Measurements from ENCODE around the gene NMT2. TPM values are rescaled to one million over a fixed set of nuclear protein-coding genes. Genes with fewer than 3 reads are reported as not detected.
A peak's percentile ranks its signal among the peaks of the same experiment; 100 is the strongest.

The NMT2 gene
- total RNA-seq, 6 experiments from 2014 or later: 29.4 to 67.3 (median 62.6) TPM

DNA sequence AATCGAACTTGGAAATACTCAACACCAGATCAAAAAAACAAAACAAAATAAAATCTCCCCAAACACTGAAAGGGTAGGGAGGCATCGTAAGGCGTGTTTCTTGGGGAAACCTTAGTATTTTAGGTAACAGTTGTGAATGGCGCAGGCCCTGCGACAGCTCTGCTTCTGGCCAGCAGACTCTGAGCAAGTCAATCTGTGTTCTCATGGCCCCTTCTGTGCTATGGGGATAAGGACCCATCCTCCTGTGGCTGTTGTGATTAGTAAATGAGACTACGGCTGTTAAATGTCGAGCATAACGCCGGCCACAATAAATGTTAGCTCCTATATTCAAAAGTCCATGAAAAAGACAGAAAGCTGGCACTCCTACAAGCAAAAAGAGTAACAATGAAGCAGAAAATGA, 44.3 kb downstream of the NMT2 start:
- no peaks in the 10 kb centered on the region for H3K9me3 Mint-ChIP-seq
- peak overlapping the region; percentile 76 for H3K27ac Mint-ChIP-seq
- H3K36me3 Mint-ChIP-seq (ENCODE audit: low read depth): peaks cover 40% of the 10 kb centered on the region
- no peak for DNase-seq
- H3K27me3 Mint-ChIP-seq (ENCODE audit: insufficient read depth): no peaks in the 10 kb centered on the region; the same call in 1 of the 2 replicates
- H3K4me3 Mint-ChIP-seq: no peak overlapping the region
- H3K4me1 Mint-ChIP-seq (ENCODE audit: low read depth): peaks cover 49% of the 10 kb centered on the region
- TF ChIP-seq, protein P1, sequence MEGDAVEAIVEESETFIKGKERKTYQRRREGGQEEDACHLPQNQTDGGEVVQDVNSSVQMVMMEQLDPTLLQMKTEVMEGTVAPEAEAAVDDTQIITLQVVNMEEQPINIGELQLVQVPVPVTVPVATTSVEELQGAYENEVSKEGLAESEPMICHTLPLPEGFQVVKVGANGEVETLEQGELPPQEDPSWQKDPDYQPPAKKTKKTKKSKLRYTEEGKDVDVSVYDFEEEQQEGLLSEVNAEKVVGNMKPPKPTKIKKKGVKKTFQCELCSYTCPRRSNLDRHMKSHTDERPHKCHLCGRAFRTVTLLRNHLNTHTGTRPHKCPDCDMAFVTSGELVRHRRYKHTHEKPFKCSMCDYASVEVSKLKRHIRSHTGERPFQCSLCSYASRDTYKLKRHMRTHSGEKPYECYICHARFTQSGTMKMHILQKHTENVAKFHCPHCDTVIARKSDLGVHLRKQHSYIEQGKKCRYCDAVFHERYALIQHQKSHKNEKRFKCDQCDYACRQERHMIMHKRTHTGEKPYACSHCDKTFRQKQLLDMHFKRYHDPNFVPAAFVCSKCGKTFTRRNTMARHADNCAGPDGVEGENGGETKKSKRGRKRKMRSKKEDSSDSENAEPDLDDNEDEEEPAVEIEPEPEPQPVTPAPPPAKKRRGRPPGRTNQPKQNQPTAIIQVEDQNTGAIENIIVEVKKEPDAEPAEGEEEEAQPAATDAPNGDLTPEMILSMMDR (IDR thresholded peaks at IDR 0.05): no peak

DNA sequence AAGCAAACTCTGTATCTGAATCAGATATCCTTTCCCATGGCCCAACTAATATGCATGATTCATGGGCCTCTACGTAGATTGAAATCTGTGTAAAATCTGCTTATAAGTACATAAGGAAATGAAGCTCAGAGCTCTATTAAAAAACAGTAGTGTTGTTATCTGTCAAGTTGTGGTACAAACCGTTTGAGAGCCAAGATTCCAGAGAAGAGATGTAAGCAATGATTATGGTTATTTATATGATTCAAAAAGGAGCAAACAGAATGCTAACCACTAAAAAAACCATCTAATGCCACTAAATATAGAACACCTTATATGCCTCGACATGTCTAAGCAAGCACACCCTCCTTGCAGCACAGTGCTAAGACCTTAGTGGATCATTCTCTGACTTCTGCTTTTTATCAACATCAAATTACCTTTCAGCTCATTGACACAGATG, 44.7 kb downstream of the NMT2 start:
- H3K4me1 Mint-ChIP-seq (ENCODE audit: low read depth): peaks cover 49% of the 10 kb centered on the region
- peak; percentile 89 for DNase-seq
- TF ChIP-seq, protein P1 (IDR thresholded peaks at IDR 0.05): no peak
- H3K9me3 Mint-ChIP-seq: no peaks in the 10 kb centered on the region
- H3K36me3 Mint-ChIP-seq (ENCODE audit: low read depth): peaks cover 44% of the 10 kb centered on the region
- 0 out of 2 replicates have a peak overlapping the region, but pooled peaks have one; percentile 25 for H3K4me3 Mint-ChIP-seq
- no peaks in the 10 kb centered on the region; the same call in 1 of the 2 replicates for H3K27me3 Mint-ChIP-seq (ENCODE audit: insufficient read depth)
- H3K27ac Mint-ChIP-seq: peak overlapping the region; percentile 76

DNA sequence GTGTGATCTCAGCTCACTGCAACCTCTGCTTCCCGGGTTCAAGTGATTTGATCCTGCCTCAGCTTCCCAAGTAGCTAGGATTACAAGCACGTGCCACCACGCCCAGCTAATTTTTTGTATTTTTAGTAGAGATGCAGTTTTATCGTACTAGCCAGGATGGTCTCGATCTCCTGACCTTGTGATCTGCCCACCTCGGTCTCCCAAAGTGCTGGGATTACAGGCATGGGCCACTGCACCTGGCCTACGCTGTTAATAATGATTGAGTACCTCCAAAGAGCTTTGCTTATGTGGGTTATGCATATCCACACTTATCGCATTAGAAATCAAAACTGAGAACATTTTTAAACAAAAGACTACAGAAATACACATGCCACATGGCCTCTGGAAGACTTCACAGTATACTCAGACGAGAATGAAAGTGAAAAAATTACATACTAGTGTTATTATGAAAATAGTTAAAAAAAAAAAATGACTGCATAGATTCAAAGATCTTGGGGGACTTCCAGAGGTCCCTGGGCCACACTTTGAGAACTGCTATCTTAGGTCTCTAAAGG, 45.9 kb downstream of the NMT2 start:
- TF ChIP-seq, protein P1 (IDR thresholded peaks at IDR 0.05): no peak

DNA sequence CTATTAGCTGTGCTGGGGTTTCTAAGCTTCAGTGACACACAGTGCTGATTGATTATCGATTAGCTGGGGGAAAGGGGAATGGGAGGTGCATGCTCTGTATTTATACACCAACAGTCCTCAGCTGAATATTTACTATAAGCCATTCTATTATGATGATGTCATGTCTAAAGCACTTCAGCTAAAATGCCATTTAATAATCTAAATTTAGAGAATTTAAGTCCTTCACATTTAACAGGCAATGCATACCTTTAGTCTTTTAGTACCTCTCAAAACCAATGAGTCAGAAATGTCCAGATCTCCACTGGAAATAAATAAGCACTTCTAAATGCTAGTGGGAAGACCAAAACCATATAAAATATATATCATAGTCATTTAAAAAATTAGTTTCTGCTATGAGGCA, 46.8 kb downstream of the NMT2 start:
- no peak for DNase-seq
- peak overlapping the region; percentile 38 for H3K4me3 Mint-ChIP-seq
- peaks cover 36% of the 10 kb centered on the region for H3K36me3 Mint-ChIP-seq (ENCODE audit: low read depth)
- no peaks in the 10 kb centered on the region; the same call in 1 of the 2 replicates for H3K27me3 Mint-ChIP-seq (ENCODE audit: insufficient read depth)
- TF ChIP-seq, protein P1 (IDR thresholded peaks at IDR 0.05): no peak
- H3K9me3 Mint-ChIP-seq: no peaks in the 10 kb centered on the region
- peaks cover 49% of the 10 kb centered on the region for H3K4me1 Mint-ChIP-seq (ENCODE audit: low read depth)
- H3K27ac Mint-ChIP-seq: peak overlapping the region; percentile 76

More for the DNA sequence above, 45.9 kb downstream of the NMT2 start:
- no peak for DNase-seq
- Mint-ChIP-seq H3K36me3 (ENCODE audit: low read depth) (peaks cover 37% of the 10 kb centered on the region), H3K4me1 (ENCODE audit: low read depth) (peaks cover 49% of the 10 kb centered on the region), H3K27ac (peak overlapping the region; percentile 76), H3K4me3 (peak overlapping the region; percentile 38), H3K9me3 (no peaks in the 10 kb centered on the region), H3K27me3 (ENCODE audit: insufficient read depth) (no peaks in the 10 kb centered on the region; the same call in 1 of the 2 replicates)

DNA sequence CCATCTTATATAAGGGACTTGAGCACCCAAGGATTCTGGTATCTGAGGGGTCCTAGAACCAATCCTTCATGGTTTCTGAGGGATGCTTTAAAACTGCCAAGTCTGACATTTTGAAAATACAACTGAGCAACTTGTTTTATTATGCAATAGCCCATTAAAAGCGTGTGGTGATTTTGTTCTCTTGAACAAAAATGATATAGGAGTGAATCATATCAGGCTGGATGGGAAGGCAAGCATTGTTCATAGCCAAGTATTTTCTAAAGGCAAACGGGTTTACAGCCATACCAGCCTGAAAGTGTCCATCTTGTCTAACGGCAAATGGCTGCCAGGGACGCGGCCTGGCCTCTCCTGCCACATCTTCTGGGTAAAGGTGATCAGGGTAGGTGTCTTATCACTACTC, 48.0 kb downstream of the NMT2 start:
- peak overlapping the region; percentile 68 for H3K27ac Mint-ChIP-seq
- TF ChIP-seq, protein P1 (IDR thresholded peaks at IDR 0.05): no peak
- no peak overlapping the region for H3K4me3 Mint-ChIP-seq
- H3K4me1 Mint-ChIP-seq (ENCODE audit: low read depth): peaks cover 49% of the 10 kb centered on the region
- H3K36me3 Mint-ChIP-seq (ENCODE audit: low read depth): peaks cover 30% of the 10 kb centered on the region
- H3K9me3 Mint-ChIP-seq: no peaks in the 10 kb centered on the region
- DNase-seq: peak; percentile 77
- H3K27me3 Mint-ChIP-seq (ENCODE audit: insufficient read depth): no peaks in the 10 kb centered on the region; the same call in 1 of the 2 replicates
